H1 (cell line): ENCODE measurements around the gene MPIG6B. TPM values are rescaled to one million over a fixed set of nuclear protein-coding genes. Genes with fewer than 3 reads are reported as not detected.

Source experiments
- CTCF ChIA-PET: fragments of 300-600 bp; sonication (Branson Sonifier 250); formaldehyde crosslinking; loops from one replicate; lab custom pipeline; 2021; ENCODE audit not compliant: partially characterized antibody; lab: Charles Lee
- POLR2A ChIA-PET: fragments of 300-600 bp; sonication (Branson Sonifier 250); formaldehyde crosslinking; loops from one replicate; lab custom pipeline; 2021; ENCODE audit warnings: inconsistent platforms; ENCODE audit not compliant: partially characterized antibody; lab: Charles Lee
- DNase-seq, 2 experiments: peaks; one replicate each; pipeline versions ENCODE4 v3.0.0 to v3.0.0-alpha.2; 2010 to 2022; ENCODE audit warnings: low spot score in 2 of 2, low read depth in 1 of 2, mixed read lengths in 1 of 2
- FAIRE-seq: peaks from 2 replicates; lab custom pipeline; 2011; peaks lifted over from hg19 to GRCh38; lab: Jason Lieb, UNC
- H2AFZ ChIP-seq: 2 replicates; pipeline ENCODE4 v1.8.1; 2012; ENCODE audit warnings: low read length, inconsistent platforms
- H2AK5ac ChIP-seq: 2 replicates; pipeline ENCODE4 v1.6.1; 2013; ENCODE audit warnings: low read depth, low read length
- H2BK120ac ChIP-seq: replicated peaks from 2 replicates; pipeline ENCODE3; 2013; ENCODE audit warnings: low read depth, low read length, inconsistent platforms
- H2BK12ac ChIP-seq: 2 replicates; pipeline ENCODE4 v1.6.1; 2013; ENCODE audit warnings: low read depth, low read length
- H2BK15ac ChIP-seq: 2 replicates; pipeline ENCODE4 v1.6.1; 2013; ENCODE audit warnings: low read length
- H2BK20ac ChIP-seq: 2 replicates; pipeline ENCODE4 v1.6.1; 2013; ENCODE audit warnings: low read length
- H2BK5ac ChIP-seq: 2 replicates; pipeline ENCODE4 v1.6.1; 2013; ENCODE audit warnings: low read depth, low read length
- H3K14ac ChIP-seq: 2 replicates; pipeline ENCODE4 v1.6.1; 2013; ENCODE audit warnings: inconsistent platforms; ENCODE audit not compliant: insufficient read length
- H3K18ac ChIP-seq: 2 replicates; pipeline ENCODE4 v1.6.1; 2013; ENCODE audit warnings: low read length; ENCODE audit errors: extremely low read depth
- H3K23ac ChIP-seq: 2 replicates; pipeline ENCODE4 v1.6.1; 2013; ENCODE audit warnings: inconsistent platforms; ENCODE audit not compliant: insufficient read length
- H3K23me2 ChIP-seq: 2 replicates; pipeline ENCODE4 v1.6.1; 2013; ENCODE audit warnings: low read depth, low read length
- H3K27ac ChIP-seq: 2 replicates; pipeline ENCODE4 v1.6.1; 2011; ENCODE audit warnings: low read depth, low read length, inconsistent platforms
- H3K27me3 ChIP-seq, 4 experiments: replicated peaks in 1 of 4; 1 replicate in 1 of 4; 2 replicates in 3 of 4; pipeline versions ENCODE4 v1.6.1 to v1.8.1; 2011 to 2013; ENCODE audit warnings: low read length in 3 of 4, mild to moderate bottlenecking in 3 of 4, inconsistent platforms in 2 of 4, mixed read lengths in 2 of 4, moderate library complexity in 1 of 4; ENCODE audit not compliant: control insufficient read depth in 3 of 4, insufficient read depth in 3 of 4; ENCODE audit errors: extremely low read depth in 1 of 4
- H3K36me3 ChIP-seq, 4 experiments: 2 replicates each; pipeline versions ENCODE4 v1.6.1 to v1.8.1; 2011 to 2013; ENCODE audit warnings: mild to moderate bottlenecking in 4 of 4, low read length in 3 of 4, moderate library complexity in 2 of 4, control low read depth in 1 of 4, inconsistent platforms in 1 of 4; ENCODE audit not compliant: insufficient read depth in 4 of 4, control insufficient read depth in 2 of 4
- H3K4ac ChIP-seq: replicated peaks from 2 replicates; pipeline ENCODE3; 2013; ENCODE audit warnings: low read length, low read depth, mixed read lengths, inconsistent platforms; ENCODE audit not compliant: insufficient read length
- H3K4me1 ChIP-seq, 4 experiments: replicated peaks in 1 of 4; 1 replicate in 1 of 4; 2 replicates in 3 of 4; pipeline versions ENCODE4 v1.6.1 to v1.8.1; 2011 to 2013; ENCODE audit warnings: low read length in 3 of 4, inconsistent platforms in 2 of 4, mixed read lengths in 1 of 4; ENCODE audit not compliant: insufficient read depth in 4 of 4, control insufficient read depth in 3 of 4
- H3K4me2 ChIP-seq, 2 experiments: 2 replicates each; pipeline versions ENCODE4 v1.6.1 to v1.8.1; 2011 to 2013; ENCODE audit warnings: low read depth in 2 of 2, low read length in 2 of 2, control low read depth in 1 of 2, inconsistent platforms in 1 of 2, mild to moderate bottlenecking in 1 of 2; ENCODE audit not compliant: insufficient read depth in 1 of 2
- H3K4me3 ChIP-seq, 4 experiments: fragments of 200-600, 300-600 bp in 1 of 4; sonication (generic), shearing (Covaris generic), sonication (Bioruptor Twin) in 1 of 4; 2 replicates each; pipeline versions ENCODE4 v1.5.1 to v1.8.1; 2011 to 2016; ENCODE audit warnings: low read length in 4 of 4, low read depth in 3 of 4, control low read depth in 2 of 4, inconsistent platforms in 2 of 4, mild to moderate bottlenecking in 2 of 4, mixed read lengths in 1 of 4, moderate library complexity in 1 of 4; ENCODE audit not compliant: insufficient read depth in 2 of 4; ENCODE audit errors: extremely low read depth in 1 of 4
- H3K56ac ChIP-seq: replicated peaks from 2 replicates; pipeline ENCODE3; 2013; ENCODE audit warnings: low read depth, mild to moderate bottlenecking, mixed read lengths, low read length, inconsistent platforms; ENCODE audit not compliant: insufficient read length
- H3K79me1 ChIP-seq: 2 replicates; pipeline ENCODE4 v1.6.1; 2013; ENCODE audit warnings: low read depth, low read length, control low read depth
- H3K79me2 ChIP-seq, 2 experiments: 2 replicates each; pipeline versions ENCODE4 v1.6.1 to v1.8.1; 2012 to 2013; ENCODE audit warnings: low read length in 2 of 2, mild to moderate bottlenecking in 2 of 2, inconsistent platforms in 1 of 2; ENCODE audit not compliant: insufficient read depth in 2 of 2, control insufficient read depth in 1 of 2
- H3K9ac ChIP-seq, 4 experiments: replicated peaks in 1 of 4; 1 replicate in 1 of 4; 2 replicates in 3 of 4; pipeline versions ENCODE4 v1.6.1 to v1.8.1; 2011 to 2013; ENCODE audit warnings: low read depth in 3 of 4, low read length in 3 of 4, control low read depth in 2 of 4, mild to moderate bottlenecking in 2 of 4, moderate library complexity in 2 of 4, inconsistent platforms in 1 of 4; ENCODE audit errors: extremely low read depth in 1 of 4
- H3K9me3 ChIP-seq, 2 experiments: 2 replicates each; pipeline versions ENCODE4 v1.6.1 to v1.8.1; 2012 to 2013; ENCODE audit warnings: mild to moderate bottlenecking in 2 of 2, moderate library complexity in 2 of 2, control low read depth in 1 of 2, inconsistent platforms in 1 of 2, low read depth in 1 of 2, low read length in 1 of 2, mixed read lengths in 1 of 2; ENCODE audit not compliant: insufficient read depth in 2 of 2
- H4K20me1 ChIP-seq, 2 experiments: replicated peaks in 1 of 2; 2 replicates each; pipeline versions ENCODE3 to v1.8.1; 2011 to 2013; ENCODE audit warnings: inconsistent platforms in 2 of 2, low read length in 2 of 2, mild to moderate bottlenecking in 1 of 2; ENCODE audit not compliant: insufficient read depth in 2 of 2, control insufficient read depth in 1 of 2
- H4K5ac ChIP-seq: 2 replicates; pipeline ENCODE4 v1.6.1; 2013; ENCODE audit warnings: low read length, low read depth, mixed read lengths, inconsistent platforms; ENCODE audit not compliant: insufficient read length
- H4K8ac ChIP-seq: 2 replicates; pipeline ENCODE4 v1.8.0; 2013; ENCODE audit warnings: mild to moderate bottlenecking, moderate library complexity, low read length, inconsistent platforms; ENCODE audit not compliant: insufficient read depth; ENCODE audit errors: extremely low read depth
- H4K91ac ChIP-seq: replicated peaks from 2 replicates; pipeline ENCODE3; 2013; ENCODE audit warnings: low read length, mixed read lengths, inconsistent platforms; ENCODE audit not compliant: insufficient read length
- BCL11A ChIP-seq, 2 experiments: IDR thresholded peaks; one replicate each; pipeline ENCODE4 v1.6.1; 2011; ENCODE audit warnings: low read depth in 2 of 2, low read length in 2 of 2, mild to moderate bottlenecking in 2 of 2
- CTBP2 ChIP-seq: IDR thresholded peaks from 2 replicates; pipeline ENCODE4 v1.7.0; 2011; ENCODE audit warnings: borderline replicate concordance, mild to moderate bottlenecking, moderate library complexity, mixed read lengths, low read length; ENCODE audit not compliant: insufficient read depth, insufficient read length
- E2F6 ChIP-seq: IDR thresholded peaks from 2 replicates; pipeline ENCODE4 v1.6.1; 2012; ENCODE audit warnings: inconsistent platforms
- KDM1A ChIP-seq: fragments of 200-600, 300-600 bp; sonication (generic); IDR thresholded peaks from 2 replicates; pipeline ENCODE4 v1.7.1; 2016; ENCODE audit warnings: mild to moderate bottlenecking, low read length, borderline replicate concordance
- MAX ChIP-seq: IDR thresholded peaks from 2 replicates; pipeline ENCODE4 v1.6.1; 2012; ENCODE audit warnings: inconsistent platforms
- RBBP5 ChIP-seq: IDR thresholded peaks from 2 replicates; pipeline ENCODE4 v1.7.1; 2012; ENCODE audit warnings: low read depth, mild to moderate bottlenecking, inconsistent platforms, low read length, moderate library complexity, borderline replicate concordance
- SP4 ChIP-seq: IDR thresholded peaks from 2 replicates; pipeline ENCODE4 v1.6.1; 2012; ENCODE audit warnings: low read length, inconsistent platforms
- TEAD4 ChIP-seq: IDR thresholded peaks from 2 replicates; pipeline ENCODE4 v1.6.1; 2012; ENCODE audit warnings: low read depth, low read length, inconsistent platforms, mixed read lengths
- ZNF274 ChIP-seq: IDR thresholded peaks from 2 replicates; pipeline ENCODE4 v1.7.0; 2012; ENCODE audit warnings: low read length, borderline replicate concordance; ENCODE audit errors: extremely low read depth
- WGBS, 2 experiments: shearing (Covaris generic) in 1 of 2; methylation state at CpG; one replicate each; pipeline versions ENCODE4 v1.1.6 to v1.1.7; 2013 to 2015; ENCODE audit warnings: low lambda C conversion rate in 2 of 2, mixed read lengths in 2 of 2, inconsistent platforms in 1 of 2, low coverage in 1 of 2, missing lambda C conversion rate in 1 of 2; ENCODE audit not compliant: insufficient replicate concordance in 2 of 2, insufficient coverage in 1 of 2, insufficient read length in 1 of 2; ENCODE audit errors: extremely low coverage in 1 of 2, missing lambda C conversion rate in 1 of 2; 5-methylcytosine and 5-hydroxymethylcytosine counted together
- polyA plus RNA-seq, 7 experiments: library from polyadenylated mRNA; depleted of rRNA in 3 of 7; stranded (reverse) in 5 of 7; unstranded in 2 of 7; fragments of >200 nt in 5 of 7; fragments of 200-250 nt in 2 of 7; gene quantifications; 1 replicate in 5 of 7; 2 replicates in 1 of 7; 4 replicates in 1 of 7; pipeline versions ENCODE4 v1.2.1 to v1.2.3, GENCODE V29; 2011 to 2013; ENCODE audit warnings: missing spikeins in 2 of 7, mixed read lengths in 2 of 7
- total RNA-seq: library from RNA; stranded (reverse); fragmentation: NEBNext Ultra II Directional; extraction: Animal tissue kit (Norgen Biotek cat#: 25700); gene quantifications from 2 replicates; pipeline ENCODE4 v1.2.1, GENCODE V29; 2021

Gene MPIG6B
- total and polyA plus RNA-seq, 2 of the 8 experiments (the other 6 are each of a cell fraction or from before 2014, with no cell fraction given): 0.18 TPM; not detected in 1

- CTCF ChIA-PET: interaction anchor here (0.9 to 2.2 kb wide), 7 partner anchors 8 to 37 kb away, joined by 3 to 6 read pairs (median 4); partner anchors contain the start of genes DDAH2 and MSH5
- peak within 1 kb of the TSS; percentile 52; the same call in 1 of the 2 replicates for H3K18ac ChIP-seq
- peaks cover 6% of the 10 kb centered on the region for H3K79me1 ChIP-seq
- peak within 1 kb of the TSS; percentile 39; the same call in 1 of the 2 replicates for H2BK12ac ChIP-seq
- no peak within 1 kb of the TSS for H2AK5ac ChIP-seq
- peak within 1 kb of the TSS; percentile 19; the same call in 1 of the 2 replicates for H2BK15ac ChIP-seq
- H3K23me2 ChIP-seq: peaks cover 8% of the 10 kb centered on the region; the same call in 1 of the 2 replicates
- no peak within 1 kb of the TSS for H2BK20ac ChIP-seq
- peak within 1 kb of the TSS; percentile 69 to 94 (median 90) for H3K4me3 ChIP-seq
- no peak within 1 kb of the TSS for H2BK120ac ChIP-seq
- H4K20me1 ChIP-seq: no peaks in the 10 kb centered on the region
- POLR2A ChIA-PET: interaction anchor here (0.7 to 3.2 kb wide), 27 partner anchors 9 to 248 kb away, joined by 3 to 36 read pairs (median 4); partner anchors contain the start of genes CLIC1, DDAH2, GPANK1 and HSPA1B
- H4K91ac ChIP-seq: no peak within 1 kb of the TSS
- H3K56ac ChIP-seq: peak within 1 kb of the TSS; percentile 22
- H3K27ac ChIP-seq: peak within 1 kb of the TSS; percentile 89; the same call in 1 of the 2 replicates
- H3K4me1 ChIP-seq: peaks cover 2 to 5% (median 3%) of the 10 kb centered on the region in 4 experiments; a peak in 4 of 7 replicates
- FAIRE-seq: peak; percentile 72
- no peak within 1 kb of the TSS for H3K14ac ChIP-seq
- no peaks in the 10 kb centered on the region for H3K27me3 ChIP-seq
- H3K36me3 ChIP-seq: peaks cover 0 to 2% (median under 1%) of the 10 kb centered on the region in 4 experiments; a peak in 3 of 8 replicates
- DNase-seq: peak; percentile 95 to 96
- peaks cover 0 to 7% of the 10 kb centered on the region in 2 experiments; a peak in 2 of 4 replicates for H3K79me2 ChIP-seq
- peak within 1 kb of the TSS; percentile 68 to 82 for H3K4me2 ChIP-seq
- H2BK5ac ChIP-seq: peak within 1 kb of the TSS; percentile 81
- no peak within 1 kb of the TSS for H3K23ac ChIP-seq
- no peak within 1 kb of the TSS for H4K5ac ChIP-seq
- H2AFZ ChIP-seq: peak within 1 kb of the TSS; percentile 67
- H4K8ac ChIP-seq: peak within 1 kb of the TSS; percentile 97
- peak within 1 kb of the TSS; percentile 65 to 85 (median 80) for H3K9ac ChIP-seq
- 5% methylated on average over 52 of the region's 54 CpGs; no CpG with 5 or more reads in 1 of the 2 experiments for WGBS, 2 experiments
- no peaks in the 10 kb centered on the region for H3K9me3 ChIP-seq
- no peak within 1 kb of the TSS for H3K4ac ChIP-seq
- TF ChIP-seq SP4 (no peak), RBBP5 (0 out of 2 replicates have a peak, but pooled peaks have one; percentile 11), ZNF274 (no peak), KDM1A (no peak), TEAD4 (no peak), E2F6 (no peak), BCL11A (IDR thresholded peaks at IDR 0.05; ENCODE audit: low read depth in 2 of 2, low read length in 2 of 2) (no peak), CTBP2 (no peak), MAX (no peak; the same call in 1 of the 2 replicates)
Observed at GRCh38 chr6:31702819-31703716, 20.1 kb upstream of the MPIG6B start, which contains the start of gene ABHD16A. Gene ABHD16A (minus strand): TSS chr6:31703324. CDS start chr6:31703281, 43 bp downstream.
